ENCODE results near the gene RNU6-1.

RNU6-1 gene

DNA sequence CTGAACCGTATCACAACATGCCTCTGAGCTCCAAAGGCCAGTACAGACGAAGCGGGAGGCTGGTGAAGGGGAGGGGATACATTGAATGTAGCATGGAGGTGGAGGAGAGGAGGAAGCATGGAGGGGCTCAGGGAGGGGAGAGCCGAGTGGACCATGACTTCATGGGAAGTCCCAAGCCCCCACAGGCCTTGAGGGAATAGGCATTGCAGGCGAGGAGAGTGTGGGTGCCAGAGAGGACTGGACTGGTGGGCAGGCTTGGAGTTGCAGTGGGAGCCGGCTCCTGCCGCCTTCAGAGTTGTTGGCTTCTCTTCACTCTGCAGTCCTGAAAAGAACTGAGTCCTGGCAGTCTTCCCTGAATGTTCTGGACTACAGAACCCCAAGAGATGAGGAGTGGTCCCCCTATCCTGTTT lies 3.3 kb upstream of the RNU6-1 start:
- DNase-seq (ENCODE audit: low read depth, low spot score), result no peak
- no peak overlapping the region for H3K4me3 ChIP-seq (ENCODE audit: low read depth, low read length)
- in situ Hi-C loops (cut with HindIII; ENCODE audit: low sequenced_read_pairs), result no loop called here
- TF ChIP-seq, protein P1, sequence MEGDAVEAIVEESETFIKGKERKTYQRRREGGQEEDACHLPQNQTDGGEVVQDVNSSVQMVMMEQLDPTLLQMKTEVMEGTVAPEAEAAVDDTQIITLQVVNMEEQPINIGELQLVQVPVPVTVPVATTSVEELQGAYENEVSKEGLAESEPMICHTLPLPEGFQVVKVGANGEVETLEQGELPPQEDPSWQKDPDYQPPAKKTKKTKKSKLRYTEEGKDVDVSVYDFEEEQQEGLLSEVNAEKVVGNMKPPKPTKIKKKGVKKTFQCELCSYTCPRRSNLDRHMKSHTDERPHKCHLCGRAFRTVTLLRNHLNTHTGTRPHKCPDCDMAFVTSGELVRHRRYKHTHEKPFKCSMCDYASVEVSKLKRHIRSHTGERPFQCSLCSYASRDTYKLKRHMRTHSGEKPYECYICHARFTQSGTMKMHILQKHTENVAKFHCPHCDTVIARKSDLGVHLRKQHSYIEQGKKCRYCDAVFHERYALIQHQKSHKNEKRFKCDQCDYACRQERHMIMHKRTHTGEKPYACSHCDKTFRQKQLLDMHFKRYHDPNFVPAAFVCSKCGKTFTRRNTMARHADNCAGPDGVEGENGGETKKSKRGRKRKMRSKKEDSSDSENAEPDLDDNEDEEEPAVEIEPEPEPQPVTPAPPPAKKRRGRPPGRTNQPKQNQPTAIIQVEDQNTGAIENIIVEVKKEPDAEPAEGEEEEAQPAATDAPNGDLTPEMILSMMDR (IDR thresholded peaks at IDR 0.05; ENCODE audit: low read depth, low read length), result no peak

GRCh38 chr15:67841513-67841762 lies 1.6 kb upstream of the RNU6-1 start:
- TF ChIP-seq, protein P1 (IDR thresholded peaks at IDR 0.05; ENCODE audit: low read depth, low read length), result no peak
- no peak for DNase-seq (ENCODE audit: low read depth, low spot score)
- H3K4me3 ChIP-seq (ENCODE audit: low read depth, low read length), result peak overlapping the region; percentile 92
- in situ Hi-C loops (cut with HindIII; ENCODE audit: low sequenced_read_pairs), result no loop called here

- TF ChIP-seq, protein P1 (IDR thresholded peaks at IDR 0.05; ENCODE audit: low read depth, low read length), result no peak
- peak overlapping the region; percentile 92 for H3K4me3 ChIP-seq (ENCODE audit: low read depth, low read length)
- in situ Hi-C loops (cut with HindIII; ENCODE audit: low sequenced_read_pairs), result no loop called here
- peak; percentile 55 for DNase-seq (ENCODE audit: low read depth, low spot score)
These were observed 1.1 kb upstream of the RNU6-1 start for GRCh38 chr15:67840749-67841512.

- peak overlapping the region; percentile 92 for H3K4me3 ChIP-seq (ENCODE audit: low read depth, low read length)
- DNase-seq (ENCODE audit: low read depth, low spot score), result peak; percentile 75
- in situ Hi-C loops (cut with HindIII; ENCODE audit: low sequenced_read_pairs), result no loop called here
These were observed 331 bp downstream of the RNU6-1 start for GRCh38 chr15:67839499-67839928.

GRCh38 chr15:67838789-67839332 lies 984 bp downstream of the RNU6-1 start:
- peak overlapping the region; percentile 92 for H3K4me3 ChIP-seq (ENCODE audit: low read depth, low read length)
- in situ Hi-C loops (cut with HindIII; ENCODE audit: low sequenced_read_pairs), result no loop called here
- peak; percentile 25 for DNase-seq (ENCODE audit: low read depth, low spot score)
- TF ChIP-seq, protein P1 (IDR thresholded peaks at IDR 0.05; ENCODE audit: low read depth, low read length), result no peak

More at GRCh38 chr15:67839499-67839928, 331 bp downstream of the RNU6-1 start:
- TF ChIP-seq, protein P1 (IDR thresholded peaks at IDR 0.05; ENCODE audit: low read depth, low read length), result no peak

DNA sequence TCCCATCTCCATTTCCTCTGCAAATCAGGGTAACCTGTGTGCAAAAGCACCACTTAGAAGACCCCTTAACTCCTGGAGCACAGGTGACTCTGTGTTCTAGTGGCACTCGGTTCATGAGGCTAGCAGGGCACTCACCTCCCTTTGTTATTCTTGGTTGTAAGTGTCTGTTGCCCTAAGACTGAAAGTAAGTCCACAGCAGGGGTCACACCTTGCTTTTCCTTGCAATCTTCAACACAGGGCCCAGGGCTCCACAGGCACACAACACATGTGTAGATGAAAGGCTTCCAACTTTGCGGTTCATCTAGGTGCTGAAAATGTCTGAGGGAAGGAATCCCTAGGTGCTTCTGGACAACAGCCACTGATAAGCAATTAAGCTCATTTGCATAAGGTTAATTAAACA lies 2.9 kb downstream of the RNU6-1 start:
- no peak overlapping the region for H3K4me3 ChIP-seq (ENCODE audit: low read depth, low read length)
- no peak for DNase-seq (ENCODE audit: low read depth, low spot score)
- in situ Hi-C loops (cut with HindIII; ENCODE audit: low sequenced_read_pairs), result no loop called here
- TF ChIP-seq, protein P1 (IDR thresholded peaks at IDR 0.05; ENCODE audit: low read depth, low read length), result no peak
